ENCODE data around the gene RNF7.

RNF7 gene

DNA sequence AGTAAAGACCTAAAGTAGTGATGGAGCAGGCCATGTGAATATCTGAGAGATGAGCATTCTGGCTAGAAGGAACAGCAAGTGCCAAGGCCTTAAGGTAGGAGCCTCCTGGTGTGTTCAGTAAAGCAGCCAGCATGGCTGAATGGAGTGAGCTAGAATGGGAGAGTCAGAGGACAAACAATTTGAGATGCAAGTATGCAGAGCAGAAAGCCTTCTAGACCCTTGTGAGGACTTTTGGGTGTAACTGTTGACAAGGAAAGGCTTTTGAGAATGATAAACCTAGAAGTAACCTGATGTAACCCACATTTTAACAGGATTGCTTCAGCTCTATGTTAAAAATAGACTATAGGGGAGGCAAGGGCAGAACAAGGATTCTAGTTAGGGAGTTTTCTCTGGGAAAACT lies 14.8 kb upstream of the RNF7 start:
- TF ChIP-seq, protein P1, sequence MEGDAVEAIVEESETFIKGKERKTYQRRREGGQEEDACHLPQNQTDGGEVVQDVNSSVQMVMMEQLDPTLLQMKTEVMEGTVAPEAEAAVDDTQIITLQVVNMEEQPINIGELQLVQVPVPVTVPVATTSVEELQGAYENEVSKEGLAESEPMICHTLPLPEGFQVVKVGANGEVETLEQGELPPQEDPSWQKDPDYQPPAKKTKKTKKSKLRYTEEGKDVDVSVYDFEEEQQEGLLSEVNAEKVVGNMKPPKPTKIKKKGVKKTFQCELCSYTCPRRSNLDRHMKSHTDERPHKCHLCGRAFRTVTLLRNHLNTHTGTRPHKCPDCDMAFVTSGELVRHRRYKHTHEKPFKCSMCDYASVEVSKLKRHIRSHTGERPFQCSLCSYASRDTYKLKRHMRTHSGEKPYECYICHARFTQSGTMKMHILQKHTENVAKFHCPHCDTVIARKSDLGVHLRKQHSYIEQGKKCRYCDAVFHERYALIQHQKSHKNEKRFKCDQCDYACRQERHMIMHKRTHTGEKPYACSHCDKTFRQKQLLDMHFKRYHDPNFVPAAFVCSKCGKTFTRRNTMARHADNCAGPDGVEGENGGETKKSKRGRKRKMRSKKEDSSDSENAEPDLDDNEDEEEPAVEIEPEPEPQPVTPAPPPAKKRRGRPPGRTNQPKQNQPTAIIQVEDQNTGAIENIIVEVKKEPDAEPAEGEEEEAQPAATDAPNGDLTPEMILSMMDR (IDR thresholded peaks at IDR 0.05; ENCODE audit: low read depth, low read length): no peak
- H3K4me3 ChIP-seq (ENCODE audit: low read depth, low read length): no peak overlapping the region

DNA sequence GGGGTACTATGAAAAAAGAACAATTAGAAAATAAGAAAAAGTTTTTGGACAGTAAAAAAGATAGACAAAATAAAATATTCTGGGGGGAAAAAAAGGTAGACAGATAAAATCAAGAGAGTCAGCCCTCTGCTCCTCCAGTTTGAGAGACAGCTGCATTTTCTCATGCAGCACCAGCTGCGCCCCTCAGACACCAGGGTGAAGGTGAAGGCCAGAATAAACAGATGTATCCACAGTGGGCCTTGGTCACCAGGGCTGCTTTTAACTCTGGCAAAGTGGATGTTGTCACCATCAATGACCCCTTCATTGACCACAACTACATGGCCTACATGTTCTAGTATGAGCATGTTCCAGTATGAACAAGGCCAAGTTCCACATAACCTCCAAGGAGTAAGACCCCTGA lies 13.9 kb upstream of the RNF7 start:
- TF ChIP-seq, protein P1 (IDR thresholded peaks at IDR 0.05; ENCODE audit: low read depth, low read length): no peak

DNA sequence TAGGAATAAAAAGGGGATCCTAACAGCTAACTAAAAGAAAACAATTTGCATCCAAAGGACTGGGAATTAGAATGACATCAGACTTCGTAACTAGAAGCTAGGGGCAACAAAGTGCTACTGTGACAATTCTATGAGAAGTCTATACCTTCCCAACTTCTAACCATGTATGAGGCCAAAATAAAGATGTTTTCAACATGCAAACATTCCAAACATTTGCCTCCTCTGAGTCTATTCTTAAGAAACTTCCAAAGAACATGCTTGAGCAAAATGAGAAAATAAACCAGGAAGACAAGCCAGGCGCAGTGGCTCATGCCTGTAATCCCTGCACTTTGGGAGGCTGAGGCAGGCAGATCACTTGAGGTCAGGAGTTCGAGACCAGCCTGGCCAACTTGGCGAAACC lies 13.1 kb upstream of the RNF7 start:
- no peak overlapping the region for H3K4me3 ChIP-seq (ENCODE audit: low read depth, low read length)
- TF ChIP-seq, protein P1 (IDR thresholded peaks at IDR 0.05; ENCODE audit: low read depth, low read length): no peak

More for the DNA sequence above, 13.9 kb upstream of the RNF7 start:
- H3K4me3 ChIP-seq (ENCODE audit: low read depth, low read length): no peak overlapping the region

DNA sequence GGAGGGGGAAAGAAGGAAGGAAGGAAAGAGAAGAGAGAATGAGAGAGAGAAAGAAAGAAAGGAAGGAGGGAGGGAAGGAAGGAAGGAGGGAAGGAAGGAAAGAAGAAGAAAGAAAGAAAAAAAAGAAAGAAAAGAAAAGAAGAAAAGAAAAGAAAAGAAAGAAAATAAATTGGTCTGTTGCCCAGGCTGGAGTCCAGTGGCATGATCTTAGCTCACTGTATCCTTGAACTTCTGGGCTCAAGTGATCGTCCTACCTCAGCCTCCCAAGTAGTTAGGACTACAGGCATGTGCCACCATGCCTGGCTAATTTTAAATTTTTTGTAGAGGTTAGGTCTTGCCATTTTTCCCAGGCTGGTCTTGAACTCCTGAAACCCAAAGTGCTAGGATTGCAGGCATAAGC lies 11.6 kb upstream of the RNF7 start:
- TF ChIP-seq, protein P1 (IDR thresholded peaks at IDR 0.05; ENCODE audit: low read depth, low read length): no peak
- H3K4me3 ChIP-seq (ENCODE audit: low read depth, low read length): no peak overlapping the region

DNA sequence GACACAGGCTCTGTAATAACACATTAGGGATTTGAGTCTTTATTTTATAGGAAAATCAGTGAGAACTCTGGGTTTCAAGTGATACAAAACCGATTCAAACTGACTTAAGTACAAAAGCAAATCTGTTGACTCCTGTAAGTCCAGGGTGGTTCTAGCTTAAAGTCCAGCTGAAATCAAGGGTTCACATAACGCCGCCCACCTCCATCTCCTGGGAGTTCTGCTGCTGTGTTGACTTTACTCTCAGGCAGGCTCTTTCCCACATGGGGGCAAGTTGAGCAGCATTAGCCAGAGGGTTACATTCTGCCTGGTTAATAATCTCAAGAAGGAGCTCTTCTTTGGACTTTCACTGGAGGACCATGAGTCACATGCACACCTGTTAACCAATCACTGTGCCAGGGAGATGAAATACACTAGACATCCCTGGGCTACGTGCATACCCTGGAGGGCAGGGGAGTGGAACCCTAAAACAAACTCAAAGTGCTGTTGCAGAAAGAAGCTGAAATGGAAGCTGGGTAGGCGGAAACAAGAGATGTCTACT lies 9.7 kb upstream of the RNF7 start:
- no peak overlapping the region for H3K4me3 ChIP-seq (ENCODE audit: low read depth, low read length)
- TF ChIP-seq, protein P1 (IDR thresholded peaks at IDR 0.05; ENCODE audit: low read depth, low read length): no peak

DNA sequence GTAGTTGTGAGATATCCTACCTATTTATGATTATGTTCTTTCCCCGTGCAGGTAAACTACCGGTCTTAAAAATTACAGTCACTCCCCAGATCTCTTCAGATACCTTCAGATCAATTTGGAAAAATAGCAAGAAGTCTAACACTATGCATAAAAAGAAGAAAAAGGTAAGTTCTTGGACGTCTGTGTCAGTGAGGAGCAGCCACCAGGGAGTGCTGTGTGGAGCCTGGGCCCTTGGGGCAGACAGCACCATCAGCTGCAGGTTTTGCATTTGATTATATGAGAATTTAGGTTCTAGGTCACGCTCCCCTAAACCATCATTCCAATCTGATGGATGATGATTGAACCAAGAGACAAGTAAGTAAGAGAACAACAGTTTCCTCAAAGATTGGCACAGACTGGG lies 8.9 kb upstream of the RNF7 start:
- TF ChIP-seq, protein P1 (IDR thresholded peaks at IDR 0.05; ENCODE audit: low read depth, low read length): no peak
- H3K4me3 ChIP-seq (ENCODE audit: low read depth, low read length): no peak overlapping the region

DNA sequence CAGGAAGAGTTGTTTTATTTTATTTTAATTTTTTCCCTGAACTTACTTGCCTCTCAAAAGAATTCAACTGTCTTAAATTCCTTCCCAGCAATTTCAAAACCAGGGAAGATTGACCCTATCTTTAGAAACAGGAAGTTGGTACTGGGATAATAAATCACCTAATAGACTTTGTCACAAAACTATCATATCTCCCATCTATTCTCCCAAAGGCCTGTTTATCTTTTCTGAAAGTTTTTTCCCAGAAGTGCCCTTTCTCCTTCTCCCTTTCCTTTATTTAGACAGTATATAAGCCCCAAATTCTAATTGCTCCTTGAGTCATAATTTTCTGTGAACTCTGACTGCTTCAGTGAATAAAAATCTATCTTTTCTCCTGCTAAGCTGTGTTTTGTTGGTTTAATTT lies 2.9 kb upstream of the RNF7 start:
- H3K4me3 ChIP-seq (ENCODE audit: low read depth, low read length): no peak overlapping the region
- TF ChIP-seq, protein P1 (IDR thresholded peaks at IDR 0.05; ENCODE audit: low read depth, low read length): no peak

All from WI38 (cell line).